HepG2 (cell line): ENCODE data around the gene CHKB. TPM values are rescaled to one million over a fixed set of nuclear protein-coding genes. Genes with fewer than 3 reads are reported as not detected.

Source experiments
- ARHGAP35 ChIP-seq: sonication (generic); formaldehyde crosslinking; IDR thresholded peaks from 2 replicates; pipeline ENCODE4 v1.9.0; 2022; ENCODE audit warnings: mild to moderate bottlenecking, inconsistent platforms, moderate library complexity, missing genetic modification reagents, borderline replicate concordance
- GABPA ChIP-seq, 2 experiments: IDR thresholded peaks; 2 replicates each; pipeline ENCODE4 v1.6.1; 2011 to 2016; ENCODE audit warnings: low read depth in 2 of 2, low read length in 1 of 2, missing biosample characterization in 1 of 2, missing genetic modification characterization in 1 of 2
- GTF2F1 ChIP-seq: fragments of 150-350 bp; IDR thresholded peaks from 2 replicates; pipeline ENCODE4 v1.6.1; 2014; ENCODE audit warnings: low read length
- NCOA1 ChIP-seq: sonication (generic); formaldehyde crosslinking; IDR thresholded peaks from 2 replicates; pipeline ENCODE4 v1.9.0; 2021; ENCODE audit warnings: missing genetic modification reagents
- RCOR2 ChIP-seq: IDR thresholded peaks from 2 replicates; pipeline ENCODE4 v1.6.1; 2016; ENCODE audit warnings: missing biosample characterization, missing genetic modification reagents
- SMC3 ChIP-seq: IDR thresholded peaks from 2 replicates; pipeline ENCODE4 v1.6.1; 2011; ENCODE audit warnings: low read length, improper control_type of control experiment
- SRF ChIP-seq: IDR thresholded peaks from 2 replicates; pipeline ENCODE4 v1.6.1; 2011; ENCODE audit warnings: mild to moderate bottlenecking, low read depth, low read length, moderate library complexity
- TCF12 ChIP-seq, 2 experiments: fragments of 450-650 bp in 1 of 2; sonication (generic) in 1 of 2; formaldehyde crosslinking in 1 of 2; IDR thresholded peaks; 2 replicates each; pipeline versions ENCODE4 v1.6.1 to v1.8.0; 2017 to 2022; ENCODE audit warnings: antibody characterized with exemption in 1 of 2, mild to moderate bottlenecking in 1 of 2, missing genetic modification reagents in 1 of 2, moderate library complexity in 1 of 2
- ZBTB3 ChIP-seq: sonication (generic); formaldehyde crosslinking; IDR thresholded peaks from 2 replicates; pipeline ENCODE4 v1.4.0; 2020; ENCODE audit warnings: low read depth, mild to moderate bottlenecking, moderate library complexity, missing genetic modification reagents, borderline replicate concordance
- ZNF138 ChIP-seq: sonication (generic); formaldehyde crosslinking; IDR thresholded peaks from 2 replicates; pipeline ENCODE4 v1.5.0; 2020; ENCODE audit warnings: mild to moderate bottlenecking, low read depth, missing genetic modification reagents
- ZNF235 ChIP-seq: sonication (generic); formaldehyde crosslinking; IDR thresholded peaks from 2 replicates; pipeline ENCODE4 v1.8.1; 2023; ENCODE audit warnings: mild to moderate bottlenecking, missing genetic modification reagents, borderline replicate concordance
- ZNF530 ChIP-seq: sonication (generic); formaldehyde crosslinking; IDR thresholded peaks from 2 replicates; pipeline ENCODE4 v1.5.0; 2020; ENCODE audit warnings: low read depth, mild to moderate bottlenecking, missing genetic modification reagents
- ZNF670 ChIP-seq: sonication (generic); formaldehyde crosslinking; IDR thresholded peaks from 2 replicates; pipeline ENCODE4 v1.8.0; 2022; ENCODE audit warnings: mild to moderate bottlenecking, missing genetic modification reagents, borderline replicate concordance
- ZNF773 ChIP-seq: sonication (generic); formaldehyde crosslinking; IDR thresholded peaks from 2 replicates; pipeline ENCODE4 v1.4.0; 2020; ENCODE audit warnings: missing genetic modification reagents, borderline replicate concordance
- ZSCAN21 ChIP-seq: sonication (generic); formaldehyde crosslinking; IDR thresholded peaks from 2 replicates; pipeline ENCODE4 v1.8.0; 2022; ENCODE audit warnings: mild to moderate bottlenecking, missing genetic modification reagents, moderate library complexity, borderline replicate concordance
- polyA plus RNA-seq, 8 experiments: library from polyadenylated mRNA; depleted of rRNA in 3 of 8; stranded (reverse) in 7 of 8; unstranded in 1 of 8; fragments of >200 nt; fragmentation: Illumina TruSeq in 4 of 8; extraction: Trizol in 4 of 8; gene quantifications; 2 replicates each; pipeline versions ENCODE4 v1.2.1 to v1.2.3, GENCODE V29; 2011 to 2016; ENCODE audit warnings: low read depth in 4 of 8, missing spikeins in 1 of 8, mixed read lengths in 1 of 8; ENCODE audit not compliant: insufficient read depth in 1 of 8
- total RNA-seq, 5 experiments: library from RNA; depleted of rRNA; stranded (reverse); fragments of >200 nt; fragmentation: Illumina TruSeq; extraction: Trizol; gene quantifications; 2 replicates each; pipeline ENCODE4 v1.2.3, GENCODE V29; 2016; ENCODE audit warnings: low read depth in 1 of 5
- TF ChIP-seq, protein P1 (sequence below): sonication (generic); formaldehyde crosslinking; conservative IDR thresholded peaks from 2 replicates; pipeline ENCODE4 v1.4.0; 2020; ENCODE audit warnings: missing genetic modification reagents
- TF ChIP-seq, protein P2 (sequence below): sonication (generic); formaldehyde crosslinking; IDR thresholded peaks from 2 replicates; pipeline ENCODE4 v1.5.1; 2020; ENCODE audit warnings: missing genetic modification reagents, mild to moderate bottlenecking, borderline replicate concordance
- TF ChIP-seq, protein P3 (sequence below): IDR thresholded peaks from 2 replicates; pipeline ENCODE4 v1.6.1; 2018; ENCODE audit warnings: missing genetic modification reagents
- TF ChIP-seq, protein P4 (sequence below): sonication (generic); formaldehyde crosslinking; IDR thresholded peaks from 2 replicates; pipeline ENCODE4 v1.4.0; 2020; ENCODE audit warnings: mild to moderate bottlenecking, missing genetic modification reagents
- TF ChIP-seq, protein P5 (sequence below): sonication (generic); formaldehyde crosslinking; IDR thresholded peaks from 2 replicates; pipeline ENCODE4 v1.5.0; 2020; ENCODE audit warnings: mild to moderate bottlenecking, missing genetic modification reagents

The CHKB gene
- total and polyA plus RNA-seq, 2 of the 13 experiments (the other 11 are each of a cell fraction or from before 2014, with no cell fraction given), result 24.5 to 42.7 TPM

DNA sequence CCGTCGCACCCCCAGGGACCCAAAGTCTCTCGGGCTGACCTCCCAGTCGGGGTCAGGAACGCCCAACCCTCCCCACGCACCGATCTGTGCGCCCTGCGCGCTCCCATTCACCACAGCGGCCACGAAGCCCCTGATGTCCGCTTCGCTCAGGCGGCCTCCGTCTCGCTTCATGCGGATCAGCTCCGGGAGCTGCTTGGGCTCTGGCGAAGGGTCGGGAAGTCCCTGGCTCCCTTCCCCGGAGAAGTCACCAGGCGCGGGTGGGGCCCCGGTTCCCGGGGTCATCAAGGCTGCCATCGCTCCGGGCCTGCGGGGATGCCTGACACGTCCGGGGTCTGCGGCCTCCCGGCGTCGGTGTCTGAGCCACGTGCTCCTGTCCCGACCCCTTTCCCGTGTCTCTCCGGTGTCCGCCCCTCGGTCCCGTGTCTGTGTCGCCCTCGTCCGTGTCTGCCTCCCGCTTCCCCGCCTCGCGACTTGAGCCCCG lies 53.2 kb downstream of the CHKB start (continued):
- TF ChIP-seq, protein P1, sequence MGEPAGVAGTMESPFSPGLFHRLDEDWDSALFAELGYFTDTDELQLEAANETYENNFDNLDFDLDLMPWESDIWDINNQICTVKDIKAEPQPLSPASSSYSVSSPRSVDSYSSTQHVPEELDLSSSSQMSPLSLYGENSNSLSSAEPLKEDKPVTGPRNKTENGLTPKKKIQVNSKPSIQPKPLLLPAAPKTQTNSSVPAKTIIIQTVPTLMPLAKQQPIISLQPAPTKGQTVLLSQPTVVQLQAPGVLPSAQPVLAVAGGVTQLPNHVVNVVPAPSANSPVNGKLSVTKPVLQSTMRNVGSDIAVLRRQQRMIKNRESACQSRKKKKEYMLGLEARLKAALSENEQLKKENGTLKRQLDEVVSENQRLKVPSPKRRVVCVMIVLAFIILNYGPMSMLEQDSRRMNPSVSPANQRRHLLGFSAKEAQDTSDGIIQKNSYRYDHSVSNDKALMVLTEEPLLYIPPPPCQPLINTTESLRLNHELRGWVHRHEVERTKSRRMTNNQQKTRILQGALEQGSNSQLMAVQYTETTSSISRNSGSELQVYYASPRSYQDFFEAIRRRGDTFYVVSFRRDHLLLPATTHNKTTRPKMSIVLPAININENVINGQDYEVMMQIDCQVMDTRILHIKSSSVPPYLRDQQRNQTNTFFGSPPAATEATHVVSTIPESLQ (CRISPR knock-in tag), result no peak
- TF ChIP-seq SMC3 (no peak), ZNF670 (CRISPR knock-in tag) (peak; percentile 53; the same call in 1 of the 2 replicates), ARHGAP35 (CRISPR knock-in tag) (no peak), NCOA1 (CRISPR knock-in tag) (0 out of 2 replicates have a peak, but pooled peaks have one; percentile 11), GABPA (IDR thresholded peaks at IDR 0.05; ENCODE audit: low read depth, low read length) (no peak), GABPA (CRISPR knock-in tag; IDR thresholded peaks at IDR 0.05; ENCODE audit: low read depth) (no peak), ZBTB3 (CRISPR knock-in tag) (no peak), ZNF530 (CRISPR knock-in tag) (no peak), RCOR2 (CRISPR knock-in tag) (no peak), ZNF773 (CRISPR knock-in tag) (no peak), GTF2F1 (no peak), ZSCAN21 (CRISPR knock-in tag) (no peak), TCF12 (IDR thresholded peaks at IDR 0.05) (no peak), TCF12 (CRISPR knock-in tag; IDR thresholded peaks at IDR 0.05) (0 out of 2 replicates have a peak, but pooled peaks have one; percentile 39), ZNF235 (peak; percentile 28; the same call in 1 of the 2 replicates), SRF (no peak), ZNF138 (no peak)
- TF ChIP-seq, protein P2, sequence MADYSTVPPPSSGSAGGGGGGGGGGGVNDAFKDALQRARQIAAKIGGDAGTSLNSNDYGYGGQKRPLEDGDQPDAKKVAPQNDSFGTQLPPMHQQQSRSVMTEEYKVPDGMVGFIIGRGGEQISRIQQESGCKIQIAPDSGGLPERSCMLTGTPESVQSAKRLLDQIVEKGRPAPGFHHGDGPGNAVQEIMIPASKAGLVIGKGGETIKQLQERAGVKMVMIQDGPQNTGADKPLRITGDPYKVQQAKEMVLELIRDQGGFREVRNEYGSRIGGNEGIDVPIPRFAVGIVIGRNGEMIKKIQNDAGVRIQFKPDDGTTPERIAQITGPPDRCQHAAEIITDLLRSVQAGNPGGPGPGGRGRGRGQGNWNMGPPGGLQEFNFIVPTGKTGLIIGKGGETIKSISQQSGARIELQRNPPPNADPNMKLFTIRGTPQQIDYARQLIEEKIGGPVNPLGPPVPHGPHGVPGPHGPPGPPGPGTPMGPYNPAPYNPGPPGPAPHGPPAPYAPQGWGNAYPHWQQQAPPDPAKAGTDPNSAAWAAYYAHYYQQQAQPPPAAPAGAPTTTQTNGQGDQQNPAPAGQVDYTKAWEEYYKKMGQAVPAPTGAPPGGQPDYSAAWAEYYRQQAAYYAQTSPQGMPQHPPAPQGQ (CRISPR knock-in tag), result 0 out of 2 replicates have a peak, but pooled peaks have one; percentile 9
- TF ChIP-seq, protein P3, sequence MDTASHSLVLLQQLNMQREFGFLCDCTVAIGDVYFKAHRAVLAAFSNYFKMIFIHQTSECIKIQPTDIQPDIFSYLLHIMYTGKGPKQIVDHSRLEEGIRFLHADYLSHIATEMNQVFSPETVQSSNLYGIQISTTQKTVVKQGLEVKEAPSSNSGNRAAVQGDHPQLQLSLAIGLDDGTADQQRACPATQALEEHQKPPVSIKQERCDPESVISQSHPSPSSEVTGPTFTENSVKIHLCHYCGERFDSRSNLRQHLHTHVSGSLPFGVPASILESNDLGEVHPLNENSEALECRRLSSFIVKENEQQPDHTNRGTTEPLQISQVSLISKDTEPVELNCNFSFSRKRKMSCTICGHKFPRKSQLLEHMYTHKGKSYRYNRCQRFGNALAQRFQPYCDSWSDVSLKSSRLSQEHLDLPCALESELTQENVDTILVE (CRISPR knock-in tag), result no peak
- TF ChIP-seq, protein P4, sequence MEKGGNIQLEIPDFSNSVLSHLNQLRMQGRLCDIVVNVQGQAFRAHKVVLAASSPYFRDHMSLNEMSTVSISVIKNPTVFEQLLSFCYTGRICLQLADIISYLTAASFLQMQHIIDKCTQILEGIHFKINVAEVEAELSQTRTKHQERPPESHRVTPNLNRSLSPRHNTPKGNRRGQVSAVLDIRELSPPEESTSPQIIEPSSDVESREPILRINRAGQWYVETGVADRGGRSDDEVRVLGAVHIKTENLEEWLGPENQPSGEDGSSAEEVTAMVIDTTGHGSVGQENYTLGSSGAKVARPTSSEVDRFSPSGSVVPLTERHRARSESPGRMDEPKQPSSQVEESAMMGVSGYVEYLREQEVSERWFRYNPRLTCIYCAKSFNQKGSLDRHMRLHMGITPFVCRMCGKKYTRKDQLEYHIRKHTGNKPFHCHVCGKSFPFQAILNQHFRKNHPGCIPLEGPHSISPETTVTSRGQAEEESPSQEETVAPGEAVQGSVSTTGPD (CRISPR knock-in tag), result no peak
- TF ChIP-seq, protein P5, sequence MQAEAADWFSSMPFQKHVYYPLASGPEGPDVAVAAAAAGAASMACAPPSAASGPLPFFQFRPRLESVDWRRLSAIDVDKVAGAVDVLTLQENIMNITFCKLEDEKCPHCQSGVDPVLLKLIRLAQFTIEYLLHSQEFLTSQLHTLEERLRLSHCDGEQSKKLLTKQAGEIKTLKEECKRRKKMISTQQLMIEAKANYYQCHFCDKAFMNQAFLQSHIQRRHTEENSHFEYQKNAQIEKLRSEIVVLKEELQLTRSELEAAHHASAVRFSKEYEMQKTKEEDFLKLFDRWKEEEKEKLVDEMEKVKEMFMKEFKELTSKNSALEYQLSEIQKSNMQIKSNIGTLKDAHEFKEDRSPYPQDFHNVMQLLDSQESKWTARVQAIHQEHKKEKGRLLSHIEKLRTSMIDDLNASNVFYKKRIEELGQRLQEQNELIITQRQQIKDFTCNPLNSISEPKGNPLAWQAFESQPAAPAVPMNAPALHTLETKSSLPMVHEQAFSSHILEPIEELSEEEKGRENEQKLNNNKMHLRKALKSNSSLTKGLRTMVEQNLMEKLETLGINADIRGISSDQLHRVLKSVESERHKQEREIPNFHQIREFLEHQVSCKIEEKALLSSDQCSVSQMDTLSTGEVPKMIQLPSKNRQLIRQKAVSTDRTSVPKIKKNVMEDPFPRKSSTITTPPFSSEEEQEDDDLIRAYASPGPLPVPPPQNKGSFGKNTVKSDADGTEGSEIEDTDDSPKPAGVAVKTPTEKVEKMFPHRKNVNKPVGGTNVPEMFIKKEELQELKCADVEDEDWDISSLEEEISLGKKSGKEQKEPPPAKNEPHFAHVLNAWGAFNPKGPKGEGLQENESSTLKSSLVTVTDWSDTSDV (CRISPR knock-in tag), result 0 out of 2 replicates have a peak, but pooled peaks have one; percentile 12
